Hepatocyte (in vitro differentiated cells): ENCODE results near the gene MDC1. TPM values are rescaled to one million over a fixed set of nuclear protein-coding genes. Genes with fewer than 3 reads are reported as not detected.

ENCODE experiments used
- DNase-seq: peaks from one replicate; pipeline ENCODE4 v3.0.0-alpha.2; 2016; ENCODE audit warnings: low spot score
- H2AFZ ChIP-seq: fragments of 200-600 bp; sonication (generic); 2 replicates; pipeline ENCODE4 v1.6.0; 2016; ENCODE audit warnings: antibody characterized with exemption, mild to moderate bottlenecking
- H3K27ac ChIP-seq: fragments of 200-600 bp; sonication (generic); 2 replicates; pipeline ENCODE4 v1.5.1; 2016; ENCODE audit warnings: mild to moderate bottlenecking
- H3K27me3 ChIP-seq: fragments of 200-600 bp; sonication (generic); 2 replicates; pipeline ENCODE4 v1.6.1; 2016
- H3K36me3 ChIP-seq: fragments of 200-600 bp; sonication (generic); replicated peaks from 2 replicates; pipeline ENCODE4 v1.5.1; 2016; ENCODE audit warnings: low read depth; ENCODE audit not compliant: insufficient read depth
- H3K4me1 ChIP-seq: fragments of 200-600 bp; sonication (generic); 2 replicates; pipeline ENCODE4 v1.5.1; 2016; ENCODE audit warnings: mild to moderate bottlenecking, moderate library complexity; ENCODE audit not compliant: insufficient read depth
- H3K4me2 ChIP-seq: fragments of 200-600 bp; sonication (generic); 2 replicates; pipeline ENCODE4 v1.6.0; 2016
- H3K4me3 ChIP-seq: fragments of 200-600 bp; sonication (generic); 2 replicates; pipeline ENCODE4 v1.5.1; 2016; ENCODE audit warnings: mild to moderate bottlenecking
- H3K79me2 ChIP-seq: fragments of 200-600 bp; sonication (generic); 2 replicates; pipeline ENCODE4 v1.6.0; 2017; ENCODE audit warnings: mild to moderate bottlenecking
- H3K9me2 ChIP-seq: fragments of 200-600 bp; sonication (generic); replicated peaks from 2 replicates; pipeline ENCODE4 v1.6.0; 2017; ENCODE audit warnings: mild to moderate bottlenecking; ENCODE audit not compliant: insufficient read depth
- H3K9me3 ChIP-seq: fragments of 200-600 bp; sonication (generic); 2 replicates; pipeline ENCODE4 v1.5.1; 2016; ENCODE audit warnings: low read depth, mild to moderate bottlenecking
- H4K20me1 ChIP-seq: fragments of 200-600 bp; sonication (generic); 2 replicates; pipeline ENCODE4 v1.6.0; 2016; ENCODE audit warnings: mild to moderate bottlenecking; ENCODE audit not compliant: insufficient read depth, poor library complexity, severe bottlenecking
- EZH2 ChIP-seq: fragments of 200-600 bp; sonication (generic); IDR thresholded peaks from 2 replicates; pipeline ENCODE4 v1.6.1; 2016; ENCODE audit warnings: antibody characterized with exemption, mild to moderate bottlenecking, borderline replicate concordance
- EZH2phosphoT487 ChIP-seq: fragments of 200-600 bp; sonication (generic); IDR thresholded peaks from one replicate; pipeline ENCODE4 v1.6.1; 2018; ENCODE audit warnings: antibody characterized with exemption, mild to moderate bottlenecking, low read depth, moderate library complexity; ENCODE audit not compliant: unreplicated experiment, severe bottlenecking
- WGBS: methylation state at CpG from one replicate; pipeline ENCODE4 v1.1.6; 2016; ENCODE audit warnings: low lambda C conversion rate; ENCODE audit errors: missing lambda C conversion rate; 5-methylcytosine and 5-hydroxymethylcytosine counted together
- polyA plus RNA-seq: library from polyadenylated mRNA; unstranded; fragments of >200 nt; fragmentation: Nextera tagmentation; extraction: Ambion mirVana; gene quantifications from 2 replicates; pipeline ENCODE4 v1.2.1, GENCODE V29; 2016
- total RNA-seq: library from RNA; depleted of rRNA; stranded (reverse); fragments of >200 nt; gene quantifications from 2 replicates; pipeline ENCODE4 v1.2.3, GENCODE V29; 2014
- TF ChIP-seq, protein P1 (sequence below): fragments of 200-600 bp; sonication (generic); IDR thresholded peaks from 2 replicates; pipeline ENCODE4 v1.5.1; 2016; ENCODE audit warnings: antibody characterized with exemption, mild to moderate bottlenecking; ENCODE audit not compliant: poor library complexity

MDC1 gene
- total and polyA plus RNA-seq, 2 experiments from 2014 or later = 8.7 to 9.9 TPM

DNA sequence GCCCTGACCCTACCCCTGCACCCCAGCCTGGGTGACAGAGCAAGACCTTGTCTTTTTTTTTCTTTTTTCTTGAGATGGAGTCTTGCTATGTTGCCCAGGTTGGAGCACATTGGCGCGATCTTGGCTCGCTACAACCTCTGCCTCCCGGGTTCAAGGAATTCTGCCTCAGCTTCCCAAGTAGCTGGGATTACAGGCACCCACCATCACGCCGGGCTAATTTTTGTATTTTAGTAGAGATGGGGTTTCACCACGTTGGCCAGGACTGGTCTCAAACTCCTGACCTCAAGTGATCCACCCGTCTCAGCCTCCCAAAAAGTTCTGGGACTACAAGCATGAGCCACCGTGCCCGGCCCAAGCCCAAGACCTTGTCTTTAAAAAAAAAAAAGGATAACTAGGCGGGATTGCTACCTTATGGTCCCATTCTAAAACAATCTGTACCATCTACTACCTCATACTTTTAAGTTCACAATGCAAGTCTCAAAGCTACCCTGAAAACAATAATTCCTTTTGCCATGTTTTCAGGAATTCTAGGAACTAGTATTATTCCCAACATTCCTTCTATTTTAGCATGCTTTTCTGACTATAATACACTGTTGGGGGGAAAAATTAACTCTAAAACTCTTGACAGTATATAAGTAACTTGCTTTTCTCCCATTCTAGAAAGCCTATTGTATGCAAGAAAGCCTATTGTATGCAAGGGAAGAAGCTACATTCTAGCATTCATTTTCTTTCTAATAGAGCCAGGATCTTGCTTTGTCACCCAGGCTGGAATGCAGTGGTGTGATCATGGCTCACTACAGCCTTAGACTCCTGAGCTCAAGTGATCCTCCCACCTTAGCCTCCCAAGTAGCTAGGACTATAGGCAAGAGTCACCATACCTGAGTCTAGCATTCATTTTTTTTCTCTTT is 9.7 kb upstream of the MDC1 start:
- no peaks in the 10 kb centered on the region for H3K27me3 ChIP-seq
- no peak overlapping the region for H3K4me2 ChIP-seq
- WGBS = 88% methylated on average over 11 of the region's 11 CpGs
- H2AFZ ChIP-seq = no peak overlapping the region
- DNase-seq = no peak
- H3K9me2 ChIP-seq = no peaks in the 10 kb centered on the region
- H4K20me1 ChIP-seq = peaks cover 42% of the 10 kb centered on the region
- H3K4me3 ChIP-seq = no peak overlapping the region
- no peaks in the 10 kb centered on the region for H3K36me3 ChIP-seq
- peak overlapping the region; percentile 10 for H3K27ac ChIP-seq
- TF ChIP-seq, protein P1, sequence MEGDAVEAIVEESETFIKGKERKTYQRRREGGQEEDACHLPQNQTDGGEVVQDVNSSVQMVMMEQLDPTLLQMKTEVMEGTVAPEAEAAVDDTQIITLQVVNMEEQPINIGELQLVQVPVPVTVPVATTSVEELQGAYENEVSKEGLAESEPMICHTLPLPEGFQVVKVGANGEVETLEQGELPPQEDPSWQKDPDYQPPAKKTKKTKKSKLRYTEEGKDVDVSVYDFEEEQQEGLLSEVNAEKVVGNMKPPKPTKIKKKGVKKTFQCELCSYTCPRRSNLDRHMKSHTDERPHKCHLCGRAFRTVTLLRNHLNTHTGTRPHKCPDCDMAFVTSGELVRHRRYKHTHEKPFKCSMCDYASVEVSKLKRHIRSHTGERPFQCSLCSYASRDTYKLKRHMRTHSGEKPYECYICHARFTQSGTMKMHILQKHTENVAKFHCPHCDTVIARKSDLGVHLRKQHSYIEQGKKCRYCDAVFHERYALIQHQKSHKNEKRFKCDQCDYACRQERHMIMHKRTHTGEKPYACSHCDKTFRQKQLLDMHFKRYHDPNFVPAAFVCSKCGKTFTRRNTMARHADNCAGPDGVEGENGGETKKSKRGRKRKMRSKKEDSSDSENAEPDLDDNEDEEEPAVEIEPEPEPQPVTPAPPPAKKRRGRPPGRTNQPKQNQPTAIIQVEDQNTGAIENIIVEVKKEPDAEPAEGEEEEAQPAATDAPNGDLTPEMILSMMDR = no peak
- TF ChIP-seq EZH2 = no peak
- TF ChIP-seq EZH2phosphoT487 = no peak
- H3K4me1 ChIP-seq = peaks cover 5% of the 10 kb centered on the region
- H3K9me3 ChIP-seq = no peaks in the 10 kb centered on the region
- H3K79me2 ChIP-seq = peaks cover 54% of the 10 kb centered on the region

DNA sequence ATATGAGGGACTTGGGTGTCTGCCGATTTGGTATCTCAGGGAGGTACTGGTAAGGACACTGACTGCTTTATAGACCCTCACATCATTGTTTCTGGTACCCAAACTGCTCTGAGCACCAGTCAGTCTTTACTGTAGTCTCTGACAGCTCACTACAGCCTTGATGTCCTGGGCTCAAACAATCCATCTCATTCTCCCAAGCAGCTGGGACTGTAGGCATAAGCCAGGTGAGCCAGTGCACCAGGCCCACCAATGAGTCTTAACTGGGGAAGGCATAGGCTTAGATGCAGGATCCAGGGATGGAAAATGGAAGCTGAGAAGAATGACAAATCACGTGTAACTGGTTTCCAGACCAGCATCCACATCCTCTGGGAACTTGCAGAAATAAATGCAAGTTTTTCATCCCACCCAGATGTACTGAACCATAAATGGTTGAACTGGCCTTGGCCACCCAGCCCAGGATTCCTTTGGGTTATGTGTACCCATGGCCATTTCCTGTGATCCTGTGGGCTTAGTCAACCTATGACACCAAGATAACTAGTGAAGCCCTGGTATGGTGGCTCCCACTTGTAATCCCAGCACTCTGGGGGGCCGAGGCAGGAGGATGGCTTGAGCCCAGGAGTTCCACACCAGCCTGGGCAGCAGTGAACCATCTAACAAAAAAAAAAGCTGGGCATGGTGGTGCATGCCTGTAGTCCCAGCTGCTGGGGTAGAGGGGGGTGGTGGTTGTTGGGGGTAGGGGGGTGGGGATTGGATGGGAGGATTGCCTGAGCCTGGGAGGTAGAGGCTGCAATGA is 8.8 kb upstream of the MDC1 start:
- Histone ChIP-seq H3K36me3 (no peaks in the 10 kb centered on the region), H3K27ac (peak overlapping the region; percentile 18), H3K4me1 (peaks cover 5% of the 10 kb centered on the region), H3K4me3 (no peak overlapping the region), H3K9me3 (no peaks in the 10 kb centered on the region), H3K79me2 (peaks cover 58% of the 10 kb centered on the region), H4K20me1 (peaks cover 46% of the 10 kb centered on the region), H3K4me2 (no peak overlapping the region), H2AFZ (no peak overlapping the region), H3K27me3 (no peaks in the 10 kb centered on the region), H3K9me2 (no peaks in the 10 kb centered on the region)
- WGBS = 64% methylated on average over 3 of the region's 3 CpGs
- TF ChIP-seq, protein P1 = no peak
- no peak for TF ChIP-seq EZH2
- no peak for TF ChIP-seq EZH2phosphoT487
- DNase-seq = no peak

DNA sequence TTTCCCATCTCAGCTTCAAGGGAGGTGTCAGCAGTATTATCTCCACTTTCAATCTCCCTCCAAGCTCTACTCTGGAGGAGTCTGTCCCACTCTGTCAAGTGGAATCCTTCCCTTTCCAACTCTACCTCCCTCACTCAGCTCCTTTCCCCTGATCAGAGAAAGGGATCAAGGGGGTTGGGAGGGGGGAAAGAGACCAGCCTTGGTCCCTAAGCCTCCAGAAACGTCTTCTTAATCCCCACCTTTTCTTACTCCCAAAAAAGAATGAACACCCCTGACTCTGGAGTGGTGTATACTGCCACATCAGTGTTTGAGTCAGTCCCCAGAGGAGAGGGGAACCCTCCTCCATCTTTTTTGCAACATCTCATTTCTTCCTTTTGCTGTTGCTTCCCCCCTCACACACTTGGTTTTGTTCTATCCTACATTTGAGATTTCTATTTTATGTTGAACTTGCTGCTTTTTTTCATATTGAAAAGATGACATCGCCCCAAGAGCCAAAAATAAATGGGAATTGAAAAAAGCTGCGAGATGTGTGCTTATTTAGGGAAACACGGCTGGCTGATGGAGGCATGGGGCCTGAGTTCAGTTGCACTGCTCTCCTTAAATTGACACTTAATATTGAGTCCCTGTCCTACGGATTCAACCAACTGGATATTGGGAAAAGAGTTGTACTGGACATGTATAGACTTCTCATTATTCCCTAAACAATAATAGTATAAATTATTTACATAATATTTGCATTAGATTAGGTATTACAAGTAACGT is 8.0 kb upstream of the MDC1 start:
- no peaks in the 10 kb centered on the region for H3K9me2 ChIP-seq

More for the DNA sequence above, 8.0 kb upstream of the MDC1 start:
- peak overlapping the region; percentile 23 for H3K4me2 ChIP-seq
- H3K27ac ChIP-seq = peak overlapping the region; percentile 10
- WGBS = 77% methylated on average over 6 of the region's 6 CpGs
- no peaks in the 10 kb centered on the region for H3K36me3 ChIP-seq
- H3K79me2 ChIP-seq = peaks cover 60% of the 10 kb centered on the region
- no peak for DNase-seq
- TF ChIP-seq, protein P1 = no peak
- no peak overlapping the region for H3K4me3 ChIP-seq
- H3K4me1 ChIP-seq = peaks cover 5% of the 10 kb centered on the region
- no peaks in the 10 kb centered on the region for H3K9me3 ChIP-seq
- no peaks in the 10 kb centered on the region for H3K27me3 ChIP-seq
- no peak overlapping the region for H2AFZ ChIP-seq
- H4K20me1 ChIP-seq = peaks cover 46% of the 10 kb centered on the region
